Adrenal gland (tissue), 5 donors: ENCODE results near the gene ADD1.

Source experiments
- POLR2A ChIP-seq, 2 donors: fragments of 450-650 bp; IDR thresholded peaks; one replicate each; pipeline ENCODE4 v1.6.1; 2017; ENCODE audit warnings: antibody characterized with exemption in 2 of 2, mild to moderate bottlenecking in 2 of 2, moderate library complexity in 1 of 2
- TF ChIP-seq, protein P1 (sequence below), 6 experiments: fragments of 450-650 bp in 4 of 6; fragments of 200-600 bp in 2 of 6; sonication (generic) in 1 of 6; IDR thresholded peaks; 1 replicate in 5 of 6; 2 replicates in 1 of 6; pipeline versions ENCODE4 v1.5.1 to v1.8.0; 2016 to 2021; ENCODE audit warnings: antibody characterized with exemption in 6 of 6, mild to moderate bottlenecking in 2 of 6, moderate library complexity in 1 of 6
- donor health status: DM: no; HTN: no; CAD: no.

GRCh38 chr4:2943364-2944090 is 99.9 kb downstream of the ADD1 start:
- TF ChIP-seq POLR2A (IDR thresholded peaks at IDR 0.05) = no peak
- TF ChIP-seq, protein P1, sequence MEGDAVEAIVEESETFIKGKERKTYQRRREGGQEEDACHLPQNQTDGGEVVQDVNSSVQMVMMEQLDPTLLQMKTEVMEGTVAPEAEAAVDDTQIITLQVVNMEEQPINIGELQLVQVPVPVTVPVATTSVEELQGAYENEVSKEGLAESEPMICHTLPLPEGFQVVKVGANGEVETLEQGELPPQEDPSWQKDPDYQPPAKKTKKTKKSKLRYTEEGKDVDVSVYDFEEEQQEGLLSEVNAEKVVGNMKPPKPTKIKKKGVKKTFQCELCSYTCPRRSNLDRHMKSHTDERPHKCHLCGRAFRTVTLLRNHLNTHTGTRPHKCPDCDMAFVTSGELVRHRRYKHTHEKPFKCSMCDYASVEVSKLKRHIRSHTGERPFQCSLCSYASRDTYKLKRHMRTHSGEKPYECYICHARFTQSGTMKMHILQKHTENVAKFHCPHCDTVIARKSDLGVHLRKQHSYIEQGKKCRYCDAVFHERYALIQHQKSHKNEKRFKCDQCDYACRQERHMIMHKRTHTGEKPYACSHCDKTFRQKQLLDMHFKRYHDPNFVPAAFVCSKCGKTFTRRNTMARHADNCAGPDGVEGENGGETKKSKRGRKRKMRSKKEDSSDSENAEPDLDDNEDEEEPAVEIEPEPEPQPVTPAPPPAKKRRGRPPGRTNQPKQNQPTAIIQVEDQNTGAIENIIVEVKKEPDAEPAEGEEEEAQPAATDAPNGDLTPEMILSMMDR (IDR thresholded peaks at IDR 0.05) = no peak
